HepG2 (cell line): ENCODE measurements around the gene NES. TPM values are rescaled to one million over a fixed set of nuclear protein-coding genes. Genes with fewer than 3 reads are reported as not detected.

ENCODE experiments used
- AHDC1 ChIP-seq: sonication (generic); formaldehyde crosslinking; IDR thresholded peaks from 2 replicates; pipeline ENCODE4 v1.5.1; 2020; ENCODE audit warnings: mild to moderate bottlenecking, missing genetic modification reagents, borderline replicate concordance
- ASH2L ChIP-seq: fragments of 300-600, 200-600 bp; sonication (generic); IDR thresholded peaks from 2 replicates; pipeline ENCODE4 v1.7.0; 2017; ENCODE audit warnings: low read depth, mild to moderate bottlenecking, moderate library complexity, mixed read lengths, low read length; ENCODE audit not compliant: insufficient read length
- CBFB ChIP-seq: sonication (generic); formaldehyde crosslinking; IDR thresholded peaks from 2 replicates; pipeline ENCODE4 v1.4.0; 2020; ENCODE audit warnings: missing genetic modification reagents
- DR1 ChIP-seq: sonication (generic); formaldehyde crosslinking; IDR thresholded peaks from 2 replicates; pipeline ENCODE4 v1.8.0; 2021; ENCODE audit warnings: mild to moderate bottlenecking, missing genetic modification reagents, inconsistent platforms
- FOXK2 ChIP-seq: fragments of 450-650 bp; IDR thresholded peaks from 2 replicates; pipeline ENCODE4 v1.6.1; 2016
- GLI4 ChIP-seq: sonication (generic); formaldehyde crosslinking; IDR thresholded peaks from 2 replicates; pipeline ENCODE4 v1.5.1; 2020; ENCODE audit warnings: missing genetic modification reagents, mild to moderate bottlenecking, moderate library complexity, borderline replicate concordance
- IKZF4 ChIP-seq: sonication (generic); formaldehyde crosslinking; IDR thresholded peaks from 2 replicates; pipeline ENCODE4 v1.5.1; 2020; ENCODE audit warnings: borderline replicate concordance, mild to moderate bottlenecking, low read depth, missing genetic modification reagents; ENCODE audit errors: not compliant biosample characterization
- KLF15 ChIP-seq: sonication (generic); formaldehyde crosslinking; IDR thresholded peaks from 2 replicates; pipeline ENCODE4 v1.8.1; 2023; ENCODE audit warnings: borderline replicate concordance, mild to moderate bottlenecking, inconsistent platforms, missing genetic modification reagents, mixed read lengths
- KLF9 ChIP-seq: IDR thresholded peaks from 2 replicates; pipeline ENCODE4 v1.6.1; 2016; ENCODE audit warnings: low read depth
- MED8 ChIP-seq: sonication (generic); formaldehyde crosslinking; IDR thresholded peaks from 2 replicates; pipeline ENCODE4 v1.8.1; 2023; ENCODE audit warnings: mild to moderate bottlenecking, missing genetic modification reagents; ENCODE audit not compliant: insufficient replicate concordance
- PAF1 ChIP-seq: IDR thresholded peaks from 2 replicates; pipeline ENCODE4 v1.6.1; 2016; ENCODE audit warnings: missing genetic modification reagents, missing compliant biosample characterization
- POLR2AphosphoS5 ChIP-seq: IDR thresholded peaks from 2 replicates; pipeline ENCODE4 v1.6.1; 2012; ENCODE audit warnings: low read depth, low read length
- PRMT3 ChIP-seq: sonication (generic); formaldehyde crosslinking; IDR thresholded peaks from 2 replicates; pipeline ENCODE4 v1.8.1; 2022; ENCODE audit warnings: low read depth, mild to moderate bottlenecking, moderate library complexity, missing genetic modification reagents, borderline replicate concordance
- RARG ChIP-seq: sonication (generic); formaldehyde crosslinking; IDR thresholded peaks from 2 replicates; pipeline ENCODE4 v1.4.0; 2020; ENCODE audit warnings: low read depth, mild to moderate bottlenecking, missing genetic modification reagents
- REL ChIP-seq: sonication (generic); formaldehyde crosslinking; conservative IDR thresholded peaks from 2 replicates; pipeline ENCODE4 v1.8.0; 2022; ENCODE audit warnings: mild to moderate bottlenecking, missing genetic modification reagents, moderate library complexity
- SALL1 ChIP-seq: sonication (generic); formaldehyde crosslinking; IDR thresholded peaks from 2 replicates; pipeline ENCODE4 v1.8.0; 2022; ENCODE audit warnings: mild to moderate bottlenecking, missing genetic modification reagents
- TIGD3 ChIP-seq: sonication (generic); formaldehyde crosslinking; IDR thresholded peaks from 2 replicates; pipeline ENCODE4 v1.5.1; 2020; ENCODE audit warnings: mild to moderate bottlenecking, missing genetic modification reagents, borderline replicate concordance
- ZNF24 ChIP-seq: fragments of 450-650 bp; IDR thresholded peaks from 2 replicates; pipeline ENCODE4 v1.6.1; 2017; ENCODE audit warnings: antibody characterized with exemption, mild to moderate bottlenecking
- ZNF337 ChIP-seq: sonication (generic); formaldehyde crosslinking; IDR thresholded peaks from 2 replicates; pipeline ENCODE4 v1.5.1; 2020; ENCODE audit warnings: missing genetic modification reagents, low read depth, mild to moderate bottlenecking, borderline replicate concordance
- ZNF446 ChIP-seq: sonication (generic); formaldehyde crosslinking; IDR thresholded peaks from 2 replicates; pipeline ENCODE4 v1.5.0; 2020; ENCODE audit warnings: mild to moderate bottlenecking, missing genetic modification reagents
- ZNF839 ChIP-seq: sonication (generic); formaldehyde crosslinking; IDR thresholded peaks from 2 replicates; pipeline ENCODE4 v1.4.0; 2020; ENCODE audit warnings: missing genetic modification reagents, mild to moderate bottlenecking, borderline replicate concordance
- ZNF841 ChIP-seq: sonication (generic); formaldehyde crosslinking; IDR thresholded peaks from 2 replicates; pipeline ENCODE4 v1.8.1; 2023; ENCODE audit warnings: missing genetic modification reagents, borderline replicate concordance
- ZSCAN21 ChIP-seq: sonication (generic); formaldehyde crosslinking; IDR thresholded peaks from 2 replicates; pipeline ENCODE4 v1.8.0; 2022; ENCODE audit warnings: mild to moderate bottlenecking, missing genetic modification reagents, moderate library complexity, borderline replicate concordance
- polyA plus RNA-seq, 8 experiments: library from polyadenylated mRNA; depleted of rRNA in 3 of 8; stranded (reverse) in 7 of 8; unstranded in 1 of 8; fragments of >200 nt; fragmentation: Illumina TruSeq in 4 of 8; extraction: Trizol in 4 of 8; gene quantifications; 2 replicates each; pipeline versions ENCODE4 v1.2.1 to v1.2.3, GENCODE V29; 2011 to 2016; ENCODE audit warnings: low read depth in 4 of 8, missing spikeins in 1 of 8, mixed read lengths in 1 of 8; ENCODE audit not compliant: insufficient read depth in 1 of 8
- total RNA-seq, 5 experiments: library from RNA; depleted of rRNA; stranded (reverse); fragments of >200 nt; fragmentation: Illumina TruSeq; extraction: Trizol; gene quantifications; 2 replicates each; pipeline ENCODE4 v1.2.3, GENCODE V29; 2016; ENCODE audit warnings: low read depth in 1 of 5

NES gene
- total and polyA plus RNA-seq, 2 of the 13 experiments (the other 11 are each of a cell fraction or from before 2014, with no cell fraction given) = 1.7 to 16.6 TPM

- TF ChIP-seq AHDC1 (CRISPR knock-in tag) (no peak), SALL1 (CRISPR knock-in tag) (peak; percentile 36; the same call in 1 of the 2 replicates), RARG (CRISPR knock-in tag) (no peak), ZNF24 (no peak), CBFB (CRISPR knock-in tag) (no peak), ZNF337 (CRISPR knock-in tag) (no peak), GLI4 (no peak), TIGD3 (CRISPR knock-in tag) (no peak), PRMT3 (CRISPR knock-in tag) (no peak), IKZF4 (CRISPR knock-in tag) (no peak), KLF9 (no peak), DR1 (no peak), ZNF446 (CRISPR knock-in tag) (no peak), ASH2L (no peak), KLF15 (no peak), PAF1 (CRISPR knock-in tag) (no peak), POLR2AphosphoS5 (no peak), ZSCAN21 (CRISPR knock-in tag) (no peak), ZNF839 (no peak), REL (CRISPR knock-in tag) (no peak), ZNF841 (no peak), MED8 (CRISPR knock-in tag) (no peak), FOXK2 (no peak)
Measured at GRCh38 chr1:156677616-156678596, 699 bp upstream of the NES start (continued).
